B cell (primary cell): ENCODE results near the gene RGS7.

Source experiments
- CTCF ChIP-seq: fragments of 200-600 bp; IDR thresholded peaks from one replicate; pipeline ENCODE4 v1.8.0; 2022; ENCODE audit warnings: antibody characterized with exemption, mild to moderate bottlenecking
- EZH2 ChIP-seq: IDR thresholded peaks from 2 replicates; pipeline ENCODE4 v1.6.1; 2012; ENCODE audit warnings: borderline replicate concordance, low read depth, mild to moderate bottlenecking, moderate library complexity, low read length; ENCODE audit not compliant: insufficient read depth, poor library complexity, severe bottlenecking

GRCh38 chr1:241356519-241357365 is at the start of gene RGS7:
- TF ChIP-seq CTCF (no peak), EZH2 (no peak)
